ENCODE results near the gene STMND1.
A peak's percentile ranks its signal among the peaks of the same experiment; 100 is the strongest.

The STMND1 gene

DNA sequence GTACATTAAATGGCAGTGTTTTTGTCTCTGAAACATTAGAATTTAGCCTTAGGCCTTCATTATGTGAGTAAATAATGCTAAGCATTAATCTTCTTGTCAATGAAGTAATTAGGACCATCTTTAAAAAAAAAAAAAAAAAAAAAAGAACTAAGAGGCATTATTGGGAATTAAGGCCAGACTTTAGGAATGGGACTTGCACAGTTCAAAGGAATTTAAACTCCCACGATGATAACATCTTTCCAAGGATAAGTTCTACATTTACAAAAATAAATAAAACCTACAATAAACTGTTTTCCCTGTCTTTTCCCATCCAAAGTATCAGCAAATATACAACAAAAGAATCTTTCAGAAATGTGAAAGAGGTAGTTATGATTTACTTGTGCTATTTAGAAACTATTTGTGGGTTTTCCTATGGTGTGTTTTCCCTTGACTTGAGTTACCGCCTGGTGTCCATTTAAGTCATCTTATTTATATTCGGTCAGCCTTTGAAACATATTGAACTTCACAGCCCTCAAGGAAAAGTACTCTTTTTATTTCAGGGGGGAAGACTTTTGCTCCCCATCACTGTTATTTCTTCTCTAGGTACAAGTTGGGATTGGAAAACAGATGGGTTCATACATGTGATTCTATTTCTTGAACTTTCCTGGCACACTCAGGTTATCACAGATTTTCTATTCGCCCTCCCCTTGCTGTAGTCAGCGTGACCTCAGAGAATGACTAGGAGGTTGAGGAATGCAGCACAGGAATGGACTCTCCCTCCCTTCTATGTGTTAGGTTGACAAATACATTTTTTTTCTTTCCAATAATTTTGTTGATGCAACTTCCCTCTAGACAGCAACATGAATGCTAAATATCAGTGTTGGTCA, 13.6 kb downstream of the STMND1 start:
- H3K4me3 ChIP-seq (ENCODE audit: low read length) = no peak overlapping the region
- peak; percentile 92 for DNase-seq (ENCODE audit: low read depth)
- TF ChIP-seq CTCF (IDR thresholded peaks at IDR 0.05; ENCODE audit: insufficient read depth, low read depth, low read length, missing control alignments) = no peak

- no peak for DNase-seq (ENCODE audit: low read depth)
- H3K4me3 ChIP-seq (ENCODE audit: low read length) = no peak overlapping the region
- no peak for TF ChIP-seq CTCF (IDR thresholded peaks at IDR 0.05; ENCODE audit: insufficient read depth, low read depth, low read length, missing control alignments)
Observed at GRCh38 chr6:17116117-17116440, 14.2 kb downstream of the STMND1 start.

- H3K4me3 ChIP-seq (ENCODE audit: low read length) = no peak overlapping the region
- no peak for TF ChIP-seq CTCF (IDR thresholded peaks at IDR 0.05; ENCODE audit: insufficient read depth, low read depth, low read length, missing control alignments)
Observed at GRCh38 chr6:17120019-17120418, 18.2 kb downstream of the STMND1 start.

DNA sequence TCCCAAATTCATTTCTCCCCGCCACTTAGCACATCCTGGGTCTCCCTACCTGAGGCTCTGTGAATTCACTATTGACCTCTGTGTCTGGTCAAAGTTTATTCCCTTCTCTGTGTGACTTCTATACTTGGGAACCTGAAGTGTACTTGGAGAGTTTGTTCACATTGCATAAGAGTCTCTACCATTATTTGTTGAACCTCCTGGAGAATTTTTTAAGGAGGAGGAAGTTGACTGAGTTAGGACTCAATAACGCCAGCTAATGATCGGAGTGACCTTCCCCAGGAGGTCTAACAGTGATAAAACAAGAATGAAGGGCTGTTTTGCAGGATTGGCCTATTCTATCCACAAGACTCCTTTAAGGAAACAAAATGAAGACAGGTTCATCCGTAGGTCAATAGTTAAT, 23.6 kb downstream of the STMND1 start:
- no peak for DNase-seq (ENCODE audit: low read depth)
- no peak overlapping the region for H3K4me3 ChIP-seq (ENCODE audit: low read length)
- no peak for TF ChIP-seq CTCF (IDR thresholded peaks at IDR 0.05; ENCODE audit: insufficient read depth, low read depth, low read length, missing control alignments)

More at GRCh38 chr6:17120019-17120418, 18.2 kb downstream of the STMND1 start:
- no peak for DNase-seq (ENCODE audit: low read depth)

DNA sequence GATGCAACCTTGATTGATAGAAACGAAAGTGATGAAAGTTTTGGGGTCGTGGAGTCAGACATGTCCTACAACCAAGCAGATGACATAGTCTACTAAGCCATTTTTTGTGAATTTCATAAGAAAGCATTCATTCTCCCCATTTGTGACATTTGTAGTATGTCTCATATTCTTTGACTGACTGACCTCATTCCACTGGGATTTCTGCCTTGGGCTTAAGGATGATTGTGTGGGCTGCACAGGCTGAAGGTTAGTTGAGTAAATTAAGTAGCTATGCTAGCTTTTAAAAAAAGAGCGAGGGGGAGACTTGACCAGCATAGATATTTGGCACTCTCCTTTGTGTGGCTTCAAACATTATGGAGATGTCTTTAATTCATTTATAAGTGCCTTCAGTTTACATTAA, 28.9 kb downstream of the STMND1 start:
- TF ChIP-seq CTCF (IDR thresholded peaks at IDR 0.05; ENCODE audit: insufficient read depth, low read depth, low read length, missing control alignments) = no peak
- no peak for DNase-seq (ENCODE audit: low read depth)
- H3K4me3 ChIP-seq (ENCODE audit: low read length) = no peak overlapping the region

GRCh38 chr6:17132967-17133366, 31.1 kb downstream of the STMND1 start:
- no peak for TF ChIP-seq CTCF (IDR thresholded peaks at IDR 0.05; ENCODE audit: insufficient read depth, low read depth, low read length, missing control alignments)
- no peak overlapping the region for H3K4me3 ChIP-seq (ENCODE audit: low read length)
- DNase-seq (ENCODE audit: low read depth) = no peak

- H3K4me3 ChIP-seq (ENCODE audit: low read length) = no peak overlapping the region
- TF ChIP-seq CTCF (IDR thresholded peaks at IDR 0.05; ENCODE audit: insufficient read depth, low read depth, low read length, missing control alignments) = no peak
- no peak for DNase-seq (ENCODE audit: low read depth)
Observed at GRCh38 chr6:17138033-17138432, 36.2 kb downstream of the STMND1 start.
